Measurements from ENCODE around the gene SS18L1. TPM values are rescaled to one million over a fixed set of nuclear protein-coding genes. Genes with fewer than 3 reads are reported as not detected.

SS18L1 gene
- total and polyA plus RNA-seq, 10 of the 15 experiments (the other 5 are each of a cell fraction or from before 2014, with no cell fraction given) = 1.8 to 20.0 (median 6.6) TPM

DNA sequence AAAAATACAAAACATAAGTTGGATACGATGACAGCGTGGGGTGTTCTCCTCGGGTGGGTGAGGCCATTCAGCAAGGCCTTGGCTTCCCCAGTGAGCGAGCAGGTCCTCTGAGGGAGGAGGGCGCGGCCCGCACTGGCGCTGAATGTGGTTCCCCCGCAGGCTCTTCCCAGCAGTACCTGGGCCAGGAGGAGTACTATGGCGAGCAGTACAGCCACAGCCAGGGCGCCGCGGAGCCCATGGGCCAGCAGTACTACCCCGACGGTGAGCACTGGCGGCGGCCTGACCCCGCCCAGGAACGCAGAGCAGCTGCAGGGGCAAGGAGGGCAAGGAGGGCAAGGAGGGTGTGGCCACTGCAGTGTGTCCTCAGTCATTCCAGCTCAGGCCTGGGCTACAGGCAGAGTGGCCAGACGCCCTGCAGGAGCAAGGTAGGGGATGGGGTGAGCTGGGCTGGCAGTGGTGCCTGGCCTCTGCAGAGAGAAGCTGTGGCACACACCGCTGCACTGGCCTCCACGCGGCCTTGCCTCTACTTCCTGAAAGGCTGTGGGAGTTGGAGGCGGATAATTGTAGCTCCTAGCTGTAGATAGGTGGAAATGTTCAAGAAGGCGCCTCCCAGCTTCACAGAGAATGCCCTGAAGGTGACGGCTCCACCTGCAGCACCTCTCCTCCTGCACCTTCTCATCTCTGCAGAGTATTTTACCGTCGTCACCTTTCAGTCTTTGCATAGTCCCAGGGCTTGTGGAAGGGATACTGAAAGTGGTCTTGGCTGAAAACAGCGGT is 20.6 kb downstream of the SS18L1 start:
- H4K20me1 ChIP-seq (ENCODE audit: control insufficient read depth, insufficient read depth) = no peaks in the 10 kb centered on the region

More for the DNA sequence above, 20.6 kb downstream of the SS18L1 start:
- Histone ChIP-seq H3K9me3 (replicated peaks; ENCODE audit: control insufficient read depth, insufficient read depth, low read length) (no peaks in the 10 kb centered on the region), H3K4me3 (no peak overlapping the region), H3K4me2 (ENCODE audit: control insufficient read depth, insufficient read depth) (no peak overlapping the region), H3K79me2 (ENCODE audit: control insufficient read depth, insufficient read depth, low read length) (no peaks in the 10 kb centered on the region), H3K36me3 (ENCODE audit: control insufficient read depth in 2 of 2, insufficient read depth in 2 of 2, low read length in 1 of 2) (peaks cover 10 to 42% of the 10 kb centered on the region in 2 experiments; a peak in 3 of 4 replicates), H3K27ac (ENCODE audit: control insufficient read depth, insufficient read depth) (no peak overlapping the region), H3K4me1 (ENCODE audit: control insufficient read depth, insufficient read depth, low read length) (peaks cover 7% of the 10 kb centered on the region), H3K27me3 (replicated peaks in 1 of 2; ENCODE audit: control insufficient read depth in 2 of 2, insufficient read depth in 2 of 2, low read length in 1 of 2) (no peaks in the 10 kb centered on the region), H2AFZ (ENCODE audit: control insufficient read depth, low read depth, low read length) (no peak overlapping the region), H3K9ac (ENCODE audit: control insufficient read depth, insufficient read depth, low read length) (no peak overlapping the region)
- SMC1A ChIA-PET (ENCODE audit: uncharacterized antibody, unreplicated experiment) = interaction anchor here (0.6 kb wide), 1 partner anchor 25 kb away, joined by 3 read pairs; no protein-coding TSS in a partner anchor
- no peak for DNase-seq (ENCODE audit: low read depth, low spot score)
- BruUV-seq (replicated peaks) = no TSS peak
- CTCF ChIA-PET = no interaction called here
- no peak for FAIRE-seq
- no peak for ATAC-seq
- RAD21 ChIA-PET (ENCODE audit: unreplicated experiment) = no interaction called here
- 98% methylated on average over 29 of the region's 29 CpGs for WGBS (ENCODE audit: insufficient coverage, insufficient replicate concordance, low lambda C conversion rate, missing lambda C conversion rate)
- intact Hi-C loops (cut with micrococcal nuclease; ENCODE audit: unreplicated experiment) = no loop called here
- no peak for TF ChIP-seq KDM1A (IDR thresholded peaks at IDR 0.05; ENCODE audit: borderline replicate concordance)
- no peak for TF ChIP-seq POU2F2 (IDR thresholded peaks at IDR 0.05; ENCODE audit: borderline replicate concordance, low read depth, low read length)
- TF ChIP-seq, protein P1, sequence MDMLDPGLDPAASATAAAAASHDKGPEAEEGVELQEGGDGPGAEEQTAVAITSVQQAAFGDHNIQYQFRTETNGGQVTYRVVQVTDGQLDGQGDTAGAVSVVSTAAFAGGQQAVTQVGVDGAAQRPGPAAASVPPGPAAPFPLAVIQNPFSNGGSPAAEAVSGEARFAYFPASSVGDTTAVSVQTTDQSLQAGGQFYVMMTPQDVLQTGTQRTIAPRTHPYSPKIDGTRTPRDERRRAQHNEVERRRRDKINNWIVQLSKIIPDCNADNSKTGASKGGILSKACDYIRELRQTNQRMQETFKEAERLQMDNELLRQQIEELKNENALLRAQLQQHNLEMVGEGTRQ (IDR thresholded peaks at IDR 0.05; ENCODE audit: borderline replicate concordance, low read depth, low read length) = no peak
- no peak for TF ChIP-seq ASH2L (IDR thresholded peaks at IDR 0.05; ENCODE audit: borderline replicate concordance, low read depth)
- no peak for TF ChIP-seq YBX1 (IDR thresholded peaks at IDR 0.05)
- no peak for TF ChIP-seq MXI1 (IDR thresholded peaks at IDR 0.05; ENCODE audit: low read depth, low read length)
- no peak for TF ChIP-seq KLF5 (IDR thresholded peaks at IDR 0.05; ENCODE audit: partially characterized antibody)
- no peak for TF ChIP-seq SMC3 (IDR thresholded peaks at IDR 0.05; ENCODE audit: borderline replicate concordance, low read length)
- in situ Hi-C loops (cut with MboI) = no loop called here
- POLR2A ChIA-PET = no interaction called here
